Activated CD4-positive, CD25-positive, alpha-beta regulatory T cell treated with anti-CD3 and anti-CD28 coated beads, Interleukin-2, amount 50 U/mL, for 24 hours (primary cell): ENCODE results near the gene RFK.

Experiments
- ATAC-seq, 2 donors: fragments of 150-1000 bp; cut with Tn5 transposase; one replicate each; pipeline ENCODE4 v1.10.0; 2021; ENCODE audit warnings: mild to moderate bottlenecking in 1 of 2, moderate library complexity in 1 of 2

RFK gene

DNA sequence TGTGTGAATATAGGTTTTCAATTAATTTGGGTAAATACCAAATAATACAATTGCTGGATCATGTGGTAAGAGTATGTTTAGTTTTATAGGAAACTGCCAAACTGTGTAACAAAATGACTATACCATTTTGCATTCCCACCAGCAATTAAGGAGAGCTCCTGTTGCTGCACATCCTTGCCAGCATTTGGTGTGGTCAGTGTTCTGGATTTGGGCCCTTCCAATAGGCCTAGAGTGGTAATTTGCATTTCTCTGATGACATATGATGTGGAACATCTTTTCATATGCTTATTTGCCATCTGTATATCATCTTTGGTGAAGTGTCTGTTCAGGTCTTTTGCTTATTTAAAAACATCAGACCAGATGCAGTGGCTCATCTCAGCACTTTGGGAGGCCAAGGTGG, 11.6 kb upstream of the RFK start:
- ATAC-seq: no peak

DNA sequence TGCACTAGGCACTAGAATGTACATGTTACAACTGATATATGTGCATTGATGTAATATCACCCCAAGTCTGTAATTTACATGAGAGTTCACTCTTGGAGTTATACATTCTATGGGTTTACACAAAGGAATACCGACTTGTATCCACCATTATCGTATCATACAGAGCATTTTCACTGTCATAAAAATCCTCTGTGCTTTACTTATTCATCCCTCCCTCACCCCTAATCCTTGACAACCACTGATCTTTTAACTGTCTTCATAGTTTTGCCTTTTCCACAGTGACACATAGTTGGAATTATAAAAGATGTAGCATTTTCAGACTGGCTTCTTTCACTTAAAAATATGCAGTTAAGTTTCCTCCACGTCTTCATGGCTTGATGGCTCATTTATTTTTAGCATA, 11.1 kb upstream of the RFK start:
- no peak for ATAC-seq

DNA sequence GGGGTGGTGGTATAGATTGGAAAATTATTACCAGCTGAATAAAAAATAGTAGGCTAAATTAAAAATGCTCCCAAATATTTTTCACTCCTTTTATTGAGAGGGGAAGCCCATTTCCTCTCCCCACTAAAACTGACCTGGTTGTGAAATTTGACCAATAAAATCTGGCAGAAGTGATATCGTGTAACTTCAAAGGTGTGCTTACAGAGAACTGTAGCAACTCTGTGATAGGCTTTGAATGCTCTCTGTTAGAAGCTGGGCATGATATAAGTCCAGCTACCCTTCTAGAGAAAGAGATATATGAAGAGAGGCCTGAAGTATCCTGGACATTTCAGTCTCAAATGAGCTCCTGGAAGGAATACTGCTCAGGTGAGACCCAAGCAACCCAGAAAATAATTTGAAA, 10.2 kb upstream of the RFK start:
- no peak for ATAC-seq

DNA sequence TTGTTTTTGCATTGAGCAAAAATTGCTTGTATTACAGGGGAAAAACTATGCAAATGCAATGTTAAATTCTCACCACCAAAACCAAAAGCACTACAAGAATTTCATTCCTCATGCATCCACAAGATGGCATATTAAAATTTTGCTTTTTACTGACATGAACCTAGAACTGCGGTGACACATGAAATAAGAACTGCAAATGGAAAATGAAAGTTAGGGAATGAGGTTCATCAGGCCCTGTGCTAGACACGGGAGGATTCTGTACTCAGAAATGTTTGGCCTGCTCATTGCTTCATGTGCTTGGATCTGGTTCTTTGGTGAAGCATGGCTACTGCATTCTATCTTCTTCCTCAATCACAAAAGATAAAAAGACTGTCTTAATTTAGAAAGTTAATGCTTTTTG, 9.1 kb upstream of the RFK start:
- peak; percentile 94 for ATAC-seq

DNA sequence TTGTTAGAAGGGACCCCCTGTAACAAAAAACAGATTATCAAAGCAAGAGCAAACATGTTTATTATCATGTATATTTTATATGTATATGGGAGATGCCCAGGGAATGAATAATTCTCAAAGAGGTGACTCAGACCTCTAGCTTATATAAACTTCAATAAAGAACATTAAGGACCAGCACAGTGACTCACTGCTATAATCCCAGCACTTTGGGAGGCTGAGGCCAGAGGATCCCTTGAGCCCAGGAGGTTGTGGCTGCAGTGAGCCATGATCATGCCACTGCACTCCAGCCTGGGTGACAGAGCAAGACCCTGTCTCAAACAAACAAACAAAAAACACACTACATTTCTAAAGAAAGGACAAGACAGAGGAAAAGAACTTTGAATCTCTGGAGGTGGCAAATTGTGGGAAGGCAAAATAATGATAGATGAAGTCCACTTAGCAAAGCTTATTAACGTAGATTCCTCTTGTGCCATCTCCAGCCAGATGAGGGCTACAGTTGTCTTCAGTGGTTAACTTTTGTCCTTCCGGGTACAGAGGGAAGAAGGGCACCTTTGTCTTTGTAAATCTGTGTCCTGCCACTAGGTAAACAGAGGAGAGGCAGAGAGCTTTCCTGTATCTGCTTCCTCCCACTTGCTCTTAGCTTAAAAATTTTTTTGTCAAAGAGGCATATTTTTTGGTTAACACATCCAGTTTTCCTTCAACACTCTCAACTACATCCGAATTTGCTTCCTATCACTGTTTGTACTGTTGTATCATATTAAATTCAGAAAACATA, 7.5 kb upstream of the RFK start:
- ATAC-seq: no peak

DNA sequence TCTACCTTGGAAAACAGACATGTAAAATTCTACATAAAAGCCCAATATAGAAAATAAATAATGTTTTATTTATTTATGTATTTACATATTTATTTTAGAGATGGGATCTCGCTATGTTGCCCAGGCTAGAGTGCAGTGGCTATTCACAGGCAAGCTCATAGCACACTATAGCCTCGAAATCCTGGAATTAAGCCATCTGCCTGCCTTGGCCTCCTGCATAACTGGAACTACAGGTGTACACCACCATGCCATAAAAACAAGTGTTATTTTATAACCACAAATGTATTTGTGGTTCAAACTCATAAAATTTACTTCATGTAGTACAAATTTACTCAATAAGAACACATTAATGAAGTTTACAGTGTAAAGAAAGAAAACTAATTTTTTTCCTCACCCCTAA, 7.0 kb upstream of the RFK start:
- ATAC-seq: no peak

DNA sequence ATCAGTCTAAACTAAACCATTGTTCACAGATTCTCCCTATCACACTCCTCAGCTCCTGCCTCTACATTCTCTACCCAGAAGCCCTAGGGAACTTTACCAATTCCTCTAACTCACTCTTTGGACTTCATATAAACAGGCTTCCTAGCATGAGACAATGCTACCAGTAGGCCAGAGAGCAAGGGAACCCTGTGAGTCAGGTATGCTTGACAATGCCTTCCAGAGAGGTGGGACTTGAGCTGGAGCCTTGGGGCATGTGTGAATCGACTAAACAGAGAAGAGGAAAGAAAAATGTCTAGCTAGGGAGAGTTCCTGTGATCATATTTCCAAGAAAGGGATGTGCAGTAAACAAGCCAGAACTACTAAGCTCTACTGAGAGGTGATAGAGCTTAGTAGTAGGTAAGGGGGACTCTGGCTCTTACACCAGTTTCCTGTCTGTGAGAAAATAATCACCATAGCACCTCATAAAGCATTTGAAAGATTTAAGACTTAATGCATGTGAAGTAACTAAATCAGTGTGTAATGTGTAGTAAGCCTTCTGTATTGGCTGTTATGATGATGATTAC, 6.4 kb upstream of the RFK start:
- ATAC-seq: peak; percentile 4 to 34

DNA sequence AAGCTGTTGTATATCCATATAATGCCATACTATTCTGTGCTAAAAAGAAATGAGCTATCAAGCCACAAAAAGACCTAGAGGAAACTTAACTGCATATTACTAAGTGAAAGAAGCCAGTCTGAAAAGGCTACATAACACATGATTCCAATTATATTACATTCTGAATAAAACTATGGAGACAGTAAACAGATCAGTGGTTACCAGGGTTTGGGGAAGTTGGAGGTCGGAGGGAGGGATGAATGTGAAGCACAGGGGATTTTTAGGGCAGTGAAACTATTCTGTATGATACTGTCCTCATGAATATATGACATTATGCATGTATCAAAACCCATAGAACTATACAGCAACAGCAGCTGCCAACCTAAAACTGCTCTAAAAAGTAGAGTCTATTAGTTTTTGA, 5.6 kb upstream of the RFK start:
- no peak for ATAC-seq

DNA sequence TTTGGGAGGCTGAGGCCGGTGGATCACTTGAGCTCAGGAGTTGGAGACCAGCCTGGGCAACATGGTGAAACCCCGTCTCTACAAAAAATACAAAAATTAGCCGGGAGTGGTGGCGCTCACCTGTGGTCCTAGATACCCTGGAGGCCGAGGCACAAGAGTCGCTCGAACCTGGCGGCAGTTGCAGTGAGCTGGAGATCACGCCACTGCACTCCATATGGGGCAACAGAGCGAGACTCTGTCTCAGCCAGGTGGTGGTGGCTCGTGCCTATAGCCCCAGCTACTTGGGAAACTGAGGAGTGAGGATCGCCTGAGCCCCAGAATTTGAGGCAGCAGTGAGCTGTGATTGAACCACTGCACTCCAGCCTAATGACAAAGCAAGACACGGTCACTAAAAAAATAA, 2.4 kb upstream of the RFK start:
- ATAC-seq: no peak

DNA sequence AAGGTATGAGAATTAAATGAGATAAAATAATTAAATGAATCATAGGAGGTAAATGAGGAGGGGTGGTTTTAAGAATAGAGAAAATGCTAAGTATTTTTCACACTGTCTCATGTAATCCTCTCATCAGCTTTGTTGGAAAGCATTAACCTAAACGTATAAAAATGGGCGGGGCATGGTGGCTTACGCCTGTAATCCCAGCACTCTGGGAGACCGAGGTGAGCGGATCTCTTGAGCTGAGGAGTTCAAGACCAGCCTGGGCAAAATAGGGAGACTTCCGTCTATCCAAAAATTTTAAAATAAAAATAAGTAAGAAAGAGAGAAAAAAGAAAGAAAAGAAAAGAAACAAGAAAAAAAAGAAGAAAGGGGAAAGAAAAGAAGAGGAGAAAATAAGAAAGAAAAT, 1.9 kb upstream of the RFK start:
- ATAC-seq: no peak

DNA sequence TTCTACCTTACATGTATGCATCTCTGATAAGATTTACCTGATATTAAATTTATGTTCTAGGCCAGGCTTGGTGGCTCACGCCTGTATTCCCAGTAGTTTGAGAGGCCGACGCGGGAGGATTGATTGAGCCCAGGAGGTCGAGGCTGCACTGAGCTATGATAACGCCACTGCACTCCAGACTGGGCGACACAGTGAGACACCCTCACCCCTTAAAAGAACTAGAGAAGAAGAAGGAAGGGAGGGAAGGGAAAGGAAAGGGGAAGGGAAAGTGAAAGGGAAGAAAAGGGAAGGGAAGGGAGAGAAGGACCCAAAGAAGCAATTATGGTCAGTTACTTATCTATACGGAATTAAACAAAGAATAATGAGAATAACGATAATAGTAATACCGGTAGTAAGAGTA, 1.2 kb upstream of the RFK start:
- no peak for ATAC-seq

DNA sequence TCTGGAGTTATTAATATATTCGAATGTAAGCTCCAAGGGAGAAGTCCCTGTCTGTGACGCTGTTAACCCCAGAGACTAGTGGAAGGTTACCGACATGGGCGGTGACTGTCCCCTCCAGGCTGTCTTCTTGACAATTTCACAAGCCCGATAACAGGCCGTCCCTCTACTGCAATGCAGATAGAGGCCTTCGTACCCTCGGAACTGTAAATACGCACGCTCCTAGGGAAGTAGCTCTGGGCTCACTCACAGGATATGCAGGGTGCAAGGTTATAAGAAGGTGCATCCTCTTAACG, 680 bp upstream of the RFK start:
- ATAC-seq: peak; percentile 63 to 64

DNA sequence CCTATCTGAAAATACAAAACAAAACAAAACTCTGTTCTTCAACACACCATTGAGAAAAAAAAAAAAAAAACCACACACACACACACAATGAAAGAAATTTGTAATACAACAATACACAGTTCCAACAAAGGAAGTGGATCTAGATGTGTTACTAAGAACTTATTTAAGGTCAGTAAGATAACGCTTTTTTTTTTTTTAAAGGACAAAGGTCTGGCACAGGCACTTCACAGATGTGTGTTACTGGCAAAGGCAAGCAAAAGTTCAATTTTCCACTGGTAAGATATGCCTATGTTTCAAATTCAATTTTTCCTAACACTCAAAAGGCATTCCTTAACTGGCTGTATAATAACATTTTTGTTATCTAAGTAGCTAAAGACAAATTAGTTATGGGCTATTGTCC, 3.6 kb downstream of the RFK start:
- no peak for ATAC-seq

DNA sequence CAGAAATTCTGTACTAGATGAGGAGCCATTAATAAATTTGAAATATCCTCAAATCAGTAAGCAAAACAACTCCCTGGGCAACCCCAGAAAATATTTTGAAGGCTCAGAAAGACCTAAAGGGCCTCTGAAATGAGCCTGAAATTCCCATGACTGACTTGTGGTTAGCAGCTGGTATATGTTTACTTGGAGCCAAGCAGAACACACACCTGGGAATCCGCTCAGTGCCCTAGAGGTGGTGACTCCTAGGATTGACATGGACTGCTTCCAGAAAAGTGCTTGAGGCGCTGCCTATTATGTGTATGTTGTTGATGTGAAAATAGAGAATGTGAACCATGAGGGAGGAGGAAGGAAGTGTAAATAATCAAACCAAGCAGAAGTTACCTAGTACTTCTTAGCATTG, 14.7 kb downstream of the RFK start:
- no peak for ATAC-seq

DNA sequence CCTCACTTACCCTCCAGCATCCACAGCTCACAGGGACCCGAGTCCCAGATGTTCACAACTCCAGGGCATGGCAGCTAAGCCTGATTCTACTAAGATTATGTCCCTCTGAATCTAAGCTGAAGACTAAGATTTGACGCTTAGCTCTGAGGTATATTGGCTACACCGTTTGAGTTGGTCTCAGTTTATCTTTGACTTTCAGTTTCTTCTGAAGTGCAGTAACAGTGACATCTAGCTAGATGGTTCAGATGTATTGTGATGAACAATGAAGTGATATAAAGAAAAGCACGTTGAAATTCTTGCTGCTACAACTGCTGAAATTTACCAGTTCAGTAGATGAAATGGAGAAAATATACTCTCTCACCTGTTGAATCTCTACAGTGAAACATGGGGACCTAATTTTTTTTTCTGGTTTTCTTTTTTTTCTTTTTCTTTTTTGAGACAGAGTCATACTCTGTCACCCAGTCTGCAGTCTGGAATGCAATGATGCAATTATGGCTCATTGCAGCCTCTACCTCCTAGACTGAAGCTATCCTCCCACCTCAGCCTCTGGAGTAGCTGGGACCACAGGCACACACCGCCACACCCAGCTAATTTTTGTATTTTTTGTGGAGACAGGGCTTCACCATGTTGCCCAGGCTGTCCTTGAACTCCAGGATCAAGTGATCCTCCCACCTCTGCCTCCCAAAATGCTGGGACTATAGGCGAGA, 15.7 kb downstream of the RFK start:
- no peak for ATAC-seq

DNA sequence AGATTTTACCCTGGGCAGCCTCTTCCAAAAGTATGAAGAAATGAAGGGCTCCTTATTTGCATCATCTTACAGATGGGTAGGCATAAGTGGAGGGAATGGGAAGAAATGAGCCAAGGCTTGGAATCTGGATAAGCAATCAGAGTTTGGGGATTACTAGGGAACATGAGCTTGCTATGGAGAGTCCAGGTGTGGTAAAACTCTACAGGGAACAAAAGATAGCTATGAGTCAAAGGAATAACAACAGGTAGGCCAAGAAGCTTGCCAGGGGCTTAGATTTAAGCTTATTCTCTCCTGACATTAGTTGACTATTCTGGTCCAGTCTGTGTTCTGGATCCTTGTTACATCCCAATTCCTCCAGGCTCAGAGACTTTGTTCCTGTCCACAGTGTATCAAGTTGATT, 16.4 kb downstream of the RFK start:
- no peak for ATAC-seq

DNA sequence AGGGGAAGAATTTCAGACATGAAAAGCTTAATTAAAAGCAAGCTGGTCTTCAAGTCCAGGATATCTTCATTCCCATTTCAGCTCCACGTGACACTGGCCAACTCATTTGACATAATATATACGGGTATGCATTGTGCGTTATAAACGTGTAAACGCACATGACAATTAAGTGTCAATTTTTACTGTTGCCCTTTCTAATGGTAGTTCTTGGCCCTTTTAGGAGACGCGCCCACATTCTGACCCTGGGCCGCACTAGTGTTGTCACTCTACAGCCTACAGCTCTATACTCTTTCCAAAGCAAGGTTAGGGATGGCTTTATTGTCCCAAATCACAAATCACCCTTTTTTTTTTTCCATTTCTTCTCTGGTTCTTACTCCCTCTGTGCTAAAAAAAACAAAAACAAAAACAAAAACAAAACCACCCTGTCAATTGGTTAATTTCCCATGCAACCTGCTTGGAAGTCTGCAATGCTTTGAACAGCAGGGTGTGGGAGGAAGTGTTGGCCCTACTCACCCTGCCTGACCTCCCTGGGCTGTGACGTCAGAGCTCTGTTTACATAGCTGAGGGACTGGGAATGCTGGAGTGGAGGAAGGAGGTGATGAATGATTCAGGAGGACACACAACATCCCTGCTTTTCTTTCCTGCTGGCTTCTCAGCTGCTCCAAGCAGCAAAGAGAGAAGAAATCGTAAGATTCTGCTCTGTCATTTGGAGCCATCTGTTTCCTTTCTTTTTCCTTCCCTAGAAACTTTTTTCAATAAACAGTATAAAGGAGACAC, 19.3 kb downstream of the RFK start:
- ATAC-seq: no peak

DNA sequence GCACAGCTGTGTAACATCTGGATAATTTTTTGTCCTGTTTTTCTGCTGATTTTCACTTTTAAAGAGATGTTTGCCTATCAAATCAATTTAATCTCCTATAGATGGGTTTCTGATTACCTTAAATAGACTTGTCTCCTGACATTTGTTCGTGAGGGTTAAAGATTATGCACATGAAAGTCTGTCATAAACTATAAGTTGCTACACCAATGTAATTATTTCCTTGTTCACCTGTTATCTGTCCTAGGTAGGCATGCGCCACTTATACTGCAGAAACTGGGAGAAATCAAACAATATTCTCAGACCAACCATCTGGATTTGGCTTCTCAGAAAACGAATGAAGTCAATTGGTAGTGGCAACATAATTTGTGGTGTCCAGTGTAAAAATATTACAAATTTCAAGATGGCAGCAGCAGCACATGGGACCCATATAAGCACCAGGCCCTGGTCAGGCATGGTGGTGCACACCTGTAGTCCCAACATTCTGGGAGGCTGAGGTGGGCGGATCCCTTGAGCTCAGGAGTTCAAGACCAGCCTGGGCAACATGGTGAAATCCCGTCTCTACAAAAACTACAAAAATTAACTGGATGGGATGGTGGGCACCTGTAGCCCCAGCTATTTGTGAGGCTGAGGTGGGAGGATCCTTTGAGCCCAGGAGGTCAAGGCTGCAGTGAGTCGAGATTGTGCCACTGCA, 20.3 kb downstream of the RFK start:
- no peak for ATAC-seq

DNA sequence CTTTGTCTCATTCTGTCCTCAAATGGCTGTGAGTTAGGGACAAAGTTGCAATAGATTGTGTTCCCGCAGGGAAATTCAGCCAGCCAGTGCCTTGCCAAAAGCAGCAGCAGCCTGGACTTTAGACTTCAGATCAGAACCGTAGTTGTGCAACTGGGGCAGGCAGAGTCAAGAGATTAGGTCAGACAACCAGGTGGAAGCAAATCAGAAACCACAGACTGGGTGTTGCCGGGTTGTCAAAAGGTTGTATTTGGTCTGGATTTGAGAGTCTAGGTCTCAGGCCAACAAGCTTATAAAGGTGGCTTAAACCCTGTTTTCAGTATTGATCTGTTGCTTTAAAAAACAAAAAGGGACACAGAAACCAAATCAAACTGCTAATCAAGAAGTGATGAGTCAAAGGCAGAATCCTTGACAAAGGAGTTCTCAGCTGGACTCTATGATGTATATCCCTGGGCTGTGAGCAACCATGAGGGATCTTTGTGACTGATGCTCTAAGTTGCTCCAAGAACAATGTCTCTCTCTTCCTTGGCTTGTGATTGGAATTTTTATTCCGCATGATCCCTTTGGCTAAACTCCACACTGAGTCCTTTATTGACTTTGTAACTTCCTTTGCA, 20.9 kb downstream of the RFK start:
- no peak for ATAC-seq

DNA sequence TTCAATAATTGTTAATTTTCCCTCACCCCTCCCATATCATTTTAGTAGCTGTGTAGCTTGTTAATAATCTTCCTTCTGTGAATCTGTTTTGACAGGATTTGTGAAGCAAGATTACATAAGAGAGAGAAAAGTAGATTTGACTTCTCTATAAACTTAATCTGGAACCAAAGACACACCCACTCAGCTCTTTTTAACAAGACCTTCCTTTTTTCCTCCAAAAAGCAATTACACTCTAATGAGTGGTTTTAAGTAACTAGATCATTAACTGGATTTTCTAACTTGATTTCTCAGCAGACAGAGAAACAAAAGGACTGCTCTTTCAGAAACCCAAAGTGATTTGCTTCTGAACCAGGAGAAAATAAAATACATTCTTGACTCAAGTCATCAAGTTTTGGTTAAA, 21.9 kb downstream of the RFK start:
- ATAC-seq: no peak

DNA sequence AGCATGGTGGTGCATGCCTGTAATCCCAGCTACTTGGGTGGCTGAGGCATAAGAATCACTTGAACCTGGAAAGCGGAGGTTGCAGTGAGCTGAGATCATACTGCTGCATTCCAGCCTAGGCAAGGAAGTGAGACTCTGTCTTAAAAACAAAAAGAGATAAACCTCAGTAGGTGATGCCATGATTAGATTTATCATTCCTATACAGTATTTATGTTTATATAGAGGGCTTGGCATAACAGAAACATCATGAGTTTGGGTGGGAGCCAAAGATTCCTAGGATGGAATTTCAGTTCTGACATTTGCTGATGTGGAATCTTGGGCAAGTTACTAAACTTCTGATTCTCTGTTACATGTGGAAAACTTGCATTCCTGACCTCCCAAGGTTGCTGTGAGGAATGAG, 22.3 kb downstream of the RFK start:
- ATAC-seq: no peak

DNA sequence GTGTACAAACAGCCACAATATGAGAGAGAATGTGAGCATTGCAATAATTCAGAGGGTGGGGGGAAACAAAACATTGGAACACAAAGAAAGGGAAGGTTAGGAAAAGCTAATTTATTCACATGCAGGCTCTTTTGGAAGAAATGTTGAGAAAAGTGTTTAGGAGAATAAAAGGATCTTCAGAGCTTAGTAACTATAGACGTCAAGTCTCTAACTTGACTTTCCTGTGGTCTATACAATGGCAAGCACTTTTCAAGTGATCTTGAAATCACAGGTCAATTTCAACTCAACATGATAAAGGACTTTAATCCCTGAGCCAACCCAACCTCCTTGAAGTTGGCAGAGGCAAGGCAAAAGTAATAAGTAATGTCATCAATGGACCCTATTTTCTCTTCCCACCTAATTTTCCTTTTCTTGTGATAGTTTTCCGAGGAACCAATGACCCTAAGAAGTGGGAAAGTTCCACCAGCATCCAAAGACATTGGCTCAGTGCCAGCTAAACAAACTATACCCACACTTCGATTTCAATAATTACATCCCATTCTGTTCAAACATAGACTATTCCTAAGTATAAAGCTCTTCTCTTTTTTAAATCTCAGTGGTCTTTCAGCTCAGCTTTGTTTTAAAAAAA, 23.7 kb downstream of the RFK start:
- no peak for ATAC-seq
